Caco-2 (cell line): Measurements from ENCODE around the gene SLC22A23. TPM values are rescaled to one million over a fixed set of nuclear protein-coding genes. Genes with fewer than 3 reads are reported as not detected.

Experiments
- BruUV-seq: library from RNA; stranded (reverse); fragments of 400-500 nt; replicated peaks from 2 replicates; lab custom pipeline; 2021; lab: Mats Ljungman, UMichigan
- CTCF ChIA-PET: fragments of 300-600 bp; sonication (Branson Sonifier 250); formaldehyde crosslinking; loops from one replicate; lab custom pipeline; 2022; ENCODE audit warnings: antibody characterized with exemption; lab: Charles Lee
- POLR2A ChIA-PET: fragments of 300-600 bp; sonication (Branson Sonifier 250); formaldehyde crosslinking; loops from one replicate; lab custom pipeline; 2022; ENCODE audit warnings: antibody characterized with exemption; lab: Charles Lee
- DNase-seq, 2 experiments: peaks; one replicate each; pipeline versions ENCODE4 v3.0.0 to v3.0.0-alpha.2; 2020 to 2022
- H3K27me3 ChIP-seq: replicated peaks from 2 replicates; pipeline ENCODE4 v1.6.0; 2011; ENCODE audit warnings: low read length; ENCODE audit not compliant: control insufficient read depth, insufficient read depth
- H3K36me3 ChIP-seq: 2 replicates; pipeline ENCODE4 v1.5.1; 2011; ENCODE audit warnings: low read length; ENCODE audit not compliant: control insufficient read depth, insufficient read depth
- H3K4me1 ChIP-seq: fragments of 250-450 bp; sonication (Bioruptor Pico); 2 replicates; pipeline ENCODE4 v1.5.1; 2020; ENCODE audit warnings: mild to moderate bottlenecking
- H3K4me3 ChIP-seq: 2 replicates; pipeline ENCODE4 v1.5.1; 2011; ENCODE audit warnings: low read depth, mild to moderate bottlenecking, control low read depth, low read length
- H3K9me3 ChIP-seq: fragments of 250-450 bp; sonication (Bioruptor Pico); 2 replicates; pipeline ENCODE4 v1.5.1; 2020; ENCODE audit warnings: mild to moderate bottlenecking, moderate library complexity
- H3K27ac Mint-ChIP-seq: one replicate; pipeline ENCODE4 v1.8.0; 2022; ENCODE audit warnings: mixed read lengths; ENCODE audit not compliant: unreplicated experiment
- H3K27me3 Mint-ChIP-seq: one replicate; pipeline ENCODE4 v1.8.0; 2022; ENCODE audit warnings: mixed read lengths; ENCODE audit not compliant: insufficient read depth, unreplicated experiment
- H3K36me3 Mint-ChIP-seq: one replicate; pipeline ENCODE4 v1.8.0; 2022; ENCODE audit warnings: mild to moderate bottlenecking, mixed read lengths; ENCODE audit not compliant: insufficient read depth, unreplicated experiment
- H3K4me1 Mint-ChIP-seq: one replicate; pipeline ENCODE4 v1.8.0; 2022; ENCODE audit warnings: low read depth, mixed read lengths; ENCODE audit not compliant: unreplicated experiment
- H3K4me3 Mint-ChIP-seq: one replicate; pipeline ENCODE4 v1.8.0; 2022; ENCODE audit warnings: mild to moderate bottlenecking, moderate library complexity, mixed read lengths; ENCODE audit not compliant: unreplicated experiment
- H3K9me3 Mint-ChIP-seq: one replicate; pipeline ENCODE4 v1.8.0; 2022; ENCODE audit warnings: mixed read lengths; ENCODE audit not compliant: unreplicated experiment
- intact Hi-C: fragments of 100-400 bp; cut with micrococcal nuclease; formaldehyde crosslinking; loops from one replicate; pipeline ENCODE4 v1.10.0; 2022; ENCODE audit not compliant: unreplicated experiment
- total RNA-seq: library from RNA; stranded (reverse); gene quantifications from 2 replicates; pipeline ENCODE4 v1.2.3, GENCODE V29; 2022
- TF ChIP-seq, protein P1 (sequence below), 2 experiments: fragments of 200-600 bp in 1 of 2; IDR thresholded peaks; 1 replicate in 1 of 2; 2 replicates in 1 of 2; pipeline versions ENCODE4 v1.5.1 to v1.8.0; 2011 to 2022; ENCODE audit warnings: antibody characterized with exemption in 1 of 2, control low read depth in 1 of 2, inconsistent platforms in 1 of 2, low read depth in 1 of 2, low read length in 1 of 2, mild to moderate bottlenecking in 1 of 2, moderate library complexity in 1 of 2; ENCODE audit not compliant: insufficient read depth in 1 of 2, severe bottlenecking in 1 of 2, unreplicated experiment in 1 of 2

SLC22A23 gene
- total RNA-seq, 1 experiment from 2014 or later: 45.5 TPM

DNA sequence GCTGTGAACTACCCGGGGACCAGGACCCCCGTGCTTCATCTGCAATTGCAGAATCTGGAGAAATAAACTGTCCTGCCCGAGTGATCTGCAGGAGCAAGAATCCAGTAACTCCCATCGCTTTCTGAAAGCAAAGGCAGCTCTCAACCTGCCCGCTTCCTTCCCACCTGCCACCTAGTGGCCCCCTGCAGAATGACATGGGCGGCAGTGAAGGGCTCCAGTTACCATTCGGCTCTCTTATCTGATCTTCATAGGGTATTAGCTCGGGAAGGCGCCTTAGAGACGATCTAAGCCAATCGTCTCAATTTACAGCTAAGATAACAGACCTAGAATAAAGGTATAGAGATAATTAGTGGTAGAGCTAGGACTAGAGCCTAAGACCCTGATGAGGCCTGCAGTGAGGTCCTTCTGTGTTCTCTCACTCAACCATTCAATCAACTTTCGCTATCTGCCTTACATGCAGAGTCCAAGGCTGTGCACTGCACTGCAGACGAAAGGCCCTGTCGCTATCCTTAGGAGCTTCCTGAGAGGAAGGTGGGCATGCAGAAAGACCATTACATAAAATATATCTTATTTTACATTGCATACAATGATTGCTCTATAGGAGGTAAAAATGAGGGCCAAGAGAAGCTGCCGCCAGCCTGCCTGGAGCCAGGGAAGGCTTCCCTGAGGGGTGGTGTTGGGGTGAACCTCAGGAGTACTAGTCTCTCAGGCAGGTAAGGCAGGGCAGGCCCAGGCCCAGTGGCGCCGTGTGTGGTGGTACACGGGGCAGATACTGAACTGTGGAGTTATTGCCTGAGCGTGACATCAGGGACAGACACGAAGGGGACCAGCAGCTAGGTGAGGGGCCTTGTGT is 205.2 kb downstream of the SLC22A23 start:
- peak; percentile 84 to 91 for DNase-seq
- TF ChIP-seq, protein P1, sequence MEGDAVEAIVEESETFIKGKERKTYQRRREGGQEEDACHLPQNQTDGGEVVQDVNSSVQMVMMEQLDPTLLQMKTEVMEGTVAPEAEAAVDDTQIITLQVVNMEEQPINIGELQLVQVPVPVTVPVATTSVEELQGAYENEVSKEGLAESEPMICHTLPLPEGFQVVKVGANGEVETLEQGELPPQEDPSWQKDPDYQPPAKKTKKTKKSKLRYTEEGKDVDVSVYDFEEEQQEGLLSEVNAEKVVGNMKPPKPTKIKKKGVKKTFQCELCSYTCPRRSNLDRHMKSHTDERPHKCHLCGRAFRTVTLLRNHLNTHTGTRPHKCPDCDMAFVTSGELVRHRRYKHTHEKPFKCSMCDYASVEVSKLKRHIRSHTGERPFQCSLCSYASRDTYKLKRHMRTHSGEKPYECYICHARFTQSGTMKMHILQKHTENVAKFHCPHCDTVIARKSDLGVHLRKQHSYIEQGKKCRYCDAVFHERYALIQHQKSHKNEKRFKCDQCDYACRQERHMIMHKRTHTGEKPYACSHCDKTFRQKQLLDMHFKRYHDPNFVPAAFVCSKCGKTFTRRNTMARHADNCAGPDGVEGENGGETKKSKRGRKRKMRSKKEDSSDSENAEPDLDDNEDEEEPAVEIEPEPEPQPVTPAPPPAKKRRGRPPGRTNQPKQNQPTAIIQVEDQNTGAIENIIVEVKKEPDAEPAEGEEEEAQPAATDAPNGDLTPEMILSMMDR (IDR thresholded peaks at IDR 0.05; ENCODE audit: insufficient read depth in 1 of 2, low read depth in 1 of 2, low read length in 1 of 2, severe bottlenecking in 1 of 2, unreplicated experiment in 1 of 2): peak; percentile 95 to 96
- Histone ChIP-seq H3K4me1 (peaks cover 18% of the 10 kb centered on the region), H3K4me3 (no peak overlapping the region), H3K36me3 (no peaks in the 10 kb centered on the region), H3K9me3 (no peaks in the 10 kb centered on the region), H3K27me3 (no peaks in the 10 kb centered on the region; the same call in 1 of the 2 replicates)
- ChIA-PET POLR2A (interaction anchor here (0.6 kb wide), 1 partner anchor 231 kb away, joined by 3 read pairs; no protein-coding TSS in a partner anchor), CTCF (interaction anchor here (0.5 to 2.6 kb wide), 20 partner anchors 8 to 1640 kb away, joined by 3 to 14 read pairs (median 4); partner anchors contain the start of genes BPHL, RIPK1 and TUBB2A)
- H3K4me3 Mint-ChIP-seq: peak overlapping the region; percentile 59
- intact Hi-C loops: loop anchor here (1.0 to 2.0 kb wide), 3 partner anchors 23 to 133 kb away; partner anchors contain the start of gene BPHL
- H3K9me3 Mint-ChIP-seq: no peaks in the 10 kb centered on the region
- BruUV-seq: no TSS peak
- peaks cover 5% of the 10 kb centered on the region for H3K4me1 Mint-ChIP-seq
- H3K36me3 Mint-ChIP-seq: peaks cover 12% of the 10 kb centered on the region
- H3K27ac Mint-ChIP-seq: peak overlapping the region; percentile 31
- H3K27me3 Mint-ChIP-seq: no peaks in the 10 kb centered on the region

DNA sequence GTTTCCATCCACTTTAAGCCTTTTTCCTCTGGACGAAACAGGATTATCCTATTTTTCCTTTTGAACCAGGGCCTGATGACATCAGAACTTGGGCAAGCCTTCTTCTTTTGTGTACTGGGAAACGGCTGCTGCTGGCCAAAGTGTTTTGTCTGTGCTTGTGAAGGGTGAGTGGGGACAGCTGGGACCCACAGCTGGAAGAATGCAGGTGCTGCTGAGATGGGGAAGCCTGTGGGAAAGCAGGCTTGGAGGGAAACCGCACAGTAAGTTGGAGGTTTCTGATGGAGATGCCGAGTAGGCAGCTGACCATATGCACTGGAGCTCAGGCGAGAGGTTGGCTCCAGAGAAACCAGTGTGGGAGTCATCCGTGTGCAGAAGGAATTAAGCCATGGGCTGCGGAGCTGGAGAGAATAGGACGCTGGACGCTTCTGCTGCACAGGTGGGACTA is 206.6 kb downstream of the SLC22A23 start:
- Mint-ChIP-seq H3K9me3 (no peaks in the 10 kb centered on the region), H3K36me3 (peaks cover 12% of the 10 kb centered on the region), H3K27me3 (no peaks in the 10 kb centered on the region), H3K4me1 (peaks cover 5% of the 10 kb centered on the region), H3K27ac (no peak overlapping the region), H3K4me3 (no peak overlapping the region)
- no peaks in the 10 kb centered on the region; the same call in 1 of the 2 replicates for H3K27me3 ChIP-seq
- H3K36me3 ChIP-seq: no peaks in the 10 kb centered on the region
- TF ChIP-seq, protein P1 (IDR thresholded peaks at IDR 0.05; ENCODE audit: insufficient read depth in 1 of 2, low read depth in 1 of 2, low read length in 1 of 2, severe bottlenecking in 1 of 2, unreplicated experiment in 1 of 2): no peak
- ChIA-PET CTCF (interaction anchor here (0.9 to 2.6 kb wide), 2 partner anchors 93 to 197 kb away, joined by 3 to 14 read pairs; partner anchors contain the start of gene TUBB2A), POLR2A (no interaction called here)
- H3K4me1 ChIP-seq: peaks cover 26% of the 10 kb centered on the region
- no peaks in the 10 kb centered on the region for H3K9me3 ChIP-seq
- intact Hi-C loops: loop anchor here (2.0 kb wide), 2 partner anchors 21 to 131 kb away; partner anchors contain the start of gene BPHL
- DNase-seq: no peak
- H3K4me3 ChIP-seq: no peak overlapping the region
- no TSS peak for BruUV-seq

DNA sequence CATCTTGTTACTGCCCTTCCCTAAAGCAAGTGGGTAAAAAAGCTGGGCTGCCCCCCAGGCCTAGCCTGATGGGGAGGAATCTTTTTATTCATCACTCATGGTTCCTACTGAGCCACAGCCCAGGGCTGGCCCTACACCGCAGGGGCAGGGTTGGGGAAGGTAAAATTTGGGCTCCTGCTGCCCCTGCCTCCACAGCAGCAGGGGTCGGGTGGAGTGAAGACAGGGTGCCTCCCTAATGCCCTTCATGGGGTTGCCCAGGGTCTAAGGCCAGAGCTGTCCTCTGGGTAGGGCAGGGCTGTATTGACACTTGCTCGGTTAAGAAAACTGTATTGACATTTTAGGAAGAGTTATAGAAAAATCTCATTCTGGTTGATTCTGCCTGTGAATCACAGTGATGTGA is 207.0 kb downstream of the SLC22A23 start:
- TF ChIP-seq, protein P1 (IDR thresholded peaks at IDR 0.05; ENCODE audit: insufficient read depth in 1 of 2, low read depth in 1 of 2, low read length in 1 of 2, severe bottlenecking in 1 of 2, unreplicated experiment in 1 of 2): no peak
- Mint-ChIP-seq H3K27ac (peak overlapping the region; percentile 11), H3K4me1 (peaks cover 5% of the 10 kb centered on the region), H3K27me3 (no peaks in the 10 kb centered on the region), H3K4me3 (no peak overlapping the region), H3K9me3 (no peaks in the 10 kb centered on the region), H3K36me3 (peaks cover 12% of the 10 kb centered on the region)
- no peak for DNase-seq
- no peaks in the 10 kb centered on the region for H3K9me3 ChIP-seq
- H3K27me3 ChIP-seq: no peaks in the 10 kb centered on the region; the same call in 1 of the 2 replicates
- no peak overlapping the region for H3K4me3 ChIP-seq
- POLR2A ChIA-PET: no interaction called here
- CTCF ChIA-PET: interaction anchor here (0.9 to 2.6 kb wide), 2 partner anchors 92 to 196 kb away, joined by 3 to 14 read pairs; partner anchors contain the start of gene TUBB2A
- no peaks in the 10 kb centered on the region for H3K36me3 ChIP-seq
- intact Hi-C loops: loop anchor here (2.0 to 5.0 kb wide), 3 partner anchors 21 to 253 kb away; partner anchors contain the start of genes BPHL and NQO2
- peaks cover 26% of the 10 kb centered on the region for H3K4me1 ChIP-seq
- no TSS peak for BruUV-seq
